Loucy (cell line): ENCODE data around the gene ALKBH1.

ENCODE experiments used
- H2AFZ ChIP-seq: fragments of 200-600 bp; sonication (generic); 2 replicates; pipeline ENCODE4 v1.6.0; 2016; ENCODE audit warnings: antibody characterized with exemption, mild to moderate bottlenecking, low read length, moderate library complexity
- H3F3A ChIP-seq: fragments of 200-600 bp; 2 replicates; pipeline ENCODE4 v1.6.0; 2016; ENCODE audit warnings: antibody characterized with exemption, low read depth, mild to moderate bottlenecking
- H3K27me3 ChIP-seq: fragments of 200-600 bp; sonication (generic); 2 replicates; pipeline ENCODE4 v1.6.1; 2014; ENCODE audit warnings: low read length, mild to moderate bottlenecking; ENCODE audit not compliant: insufficient read depth, poor library complexity, severe bottlenecking
- H3K36me3 ChIP-seq: fragments of 200-600 bp; sonication (generic); 2 replicates; pipeline ENCODE4 v1.6.1; 2016; ENCODE audit warnings: low read length; ENCODE audit not compliant: insufficient read depth
- H3K4me1 ChIP-seq: fragments of 200-600 bp; sonication (generic); 2 replicates; pipeline ENCODE4 v1.5.1; 2014; ENCODE audit warnings: low read length, mild to moderate bottlenecking; ENCODE audit not compliant: insufficient read depth, poor library complexity, severe bottlenecking
- H3K4me2 ChIP-seq: fragments of 200-600 bp; sonication (generic); 2 replicates; pipeline ENCODE4 v1.6.0; 2014; ENCODE audit warnings: antibody characterized with exemption, low read length, low read depth, mild to moderate bottlenecking; ENCODE audit not compliant: poor library complexity, severe bottlenecking
- H3K4me3 ChIP-seq: fragments of 200-600 bp; sonication (generic); 2 replicates; pipeline ENCODE4 v1.5.1; 2014; ENCODE audit warnings: low read length, mild to moderate bottlenecking, mixed read lengths; ENCODE audit not compliant: poor library complexity, severe bottlenecking
- H3K79me2 ChIP-seq: fragments of 200-600 bp; sonication (generic); 2 replicates; pipeline ENCODE4 v1.6.1; 2014; ENCODE audit warnings: low read length; ENCODE audit not compliant: insufficient read depth
- H3K9ac ChIP-seq: fragments of 200-600 bp; sonication (generic); 2 replicates; pipeline ENCODE4 v1.6.0; 2014; ENCODE audit warnings: mild to moderate bottlenecking, low read depth, low read length, moderate library complexity; ENCODE audit not compliant: poor library complexity, severe bottlenecking
- H3K9me2 ChIP-seq: fragments of 200-600 bp; sonication (generic); replicated peaks from 2 replicates; pipeline ENCODE4 v1.6.1; 2016; ENCODE audit warnings: low read depth, low read length, mixed read lengths
- H3K9me3 ChIP-seq: fragments of 200-600 bp; sonication (generic); 2 replicates; pipeline ENCODE4 v1.6.1; 2014; ENCODE audit warnings: mild to moderate bottlenecking, antibody characterized with exemption, low read length, low read depth; ENCODE audit not compliant: insufficient read depth
- H4K20me1 ChIP-seq: fragments of 200-600 bp; sonication (generic); 2 replicates; pipeline ENCODE4 v1.6.0; 2014; ENCODE audit warnings: antibody characterized with exemption, low read length, mild to moderate bottlenecking; ENCODE audit not compliant: insufficient read depth, poor library complexity, severe bottlenecking
- EZH2phosphoT487 ChIP-seq: fragments of 200-600 bp; IDR thresholded peaks from 2 replicates; pipeline ENCODE4 v1.6.1; 2018; ENCODE audit warnings: antibody characterized with exemption, mild to moderate bottlenecking, moderate library complexity, borderline replicate concordance
- TF ChIP-seq, protein P1 (sequence below): fragments of 200-600 bp; sonication (generic); conservative IDR thresholded peaks from 2 replicates; pipeline ENCODE4 v1.5.1; 2014; ENCODE audit warnings: mild to moderate bottlenecking, antibody characterized with exemption, low read length

ALKBH1 gene

DNA sequence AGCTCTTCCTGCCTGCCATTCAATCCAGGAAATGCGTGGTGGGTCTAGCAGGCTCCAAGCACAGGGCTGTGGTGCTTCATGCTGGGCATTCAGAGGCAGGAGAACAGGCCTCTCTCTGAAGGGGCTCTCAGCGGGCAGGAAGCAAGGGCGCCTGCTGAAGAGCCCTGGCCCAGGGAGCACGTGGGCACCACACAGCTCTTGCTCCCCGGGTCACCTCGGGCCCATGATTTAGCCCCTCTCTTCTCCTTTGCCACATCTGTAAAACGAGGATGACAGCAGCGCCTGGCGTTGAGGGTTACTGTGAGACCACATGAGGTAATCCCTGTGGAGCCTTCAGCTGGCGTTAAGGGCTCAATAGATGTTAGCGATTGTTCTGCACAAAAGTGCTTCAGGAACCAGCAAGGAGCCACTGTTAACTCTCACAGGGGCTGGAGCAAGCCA is 53.8 kb downstream of the ALKBH1 start:
- H3K4me2 ChIP-seq: peak overlapping the region; percentile 1
- H3K9ac ChIP-seq: peak overlapping the region; percentile 21
- H3K36me3 ChIP-seq: no peaks in the 10 kb centered on the region
- H3K27me3 ChIP-seq: no peaks in the 10 kb centered on the region
- H3K79me2 ChIP-seq: no peaks in the 10 kb centered on the region
- H4K20me1 ChIP-seq: no peaks in the 10 kb centered on the region
- H3K9me3 ChIP-seq: no peaks in the 10 kb centered on the region
- H3K9me2 ChIP-seq: no peaks in the 10 kb centered on the region
- H3K4me3 ChIP-seq: no peak overlapping the region
- H2AFZ ChIP-seq: peak overlapping the region; percentile 98
- peaks cover 11% of the 10 kb centered on the region for H3K4me1 ChIP-seq
- TF ChIP-seq EZH2phosphoT487: no peak
- TF ChIP-seq, protein P1, sequence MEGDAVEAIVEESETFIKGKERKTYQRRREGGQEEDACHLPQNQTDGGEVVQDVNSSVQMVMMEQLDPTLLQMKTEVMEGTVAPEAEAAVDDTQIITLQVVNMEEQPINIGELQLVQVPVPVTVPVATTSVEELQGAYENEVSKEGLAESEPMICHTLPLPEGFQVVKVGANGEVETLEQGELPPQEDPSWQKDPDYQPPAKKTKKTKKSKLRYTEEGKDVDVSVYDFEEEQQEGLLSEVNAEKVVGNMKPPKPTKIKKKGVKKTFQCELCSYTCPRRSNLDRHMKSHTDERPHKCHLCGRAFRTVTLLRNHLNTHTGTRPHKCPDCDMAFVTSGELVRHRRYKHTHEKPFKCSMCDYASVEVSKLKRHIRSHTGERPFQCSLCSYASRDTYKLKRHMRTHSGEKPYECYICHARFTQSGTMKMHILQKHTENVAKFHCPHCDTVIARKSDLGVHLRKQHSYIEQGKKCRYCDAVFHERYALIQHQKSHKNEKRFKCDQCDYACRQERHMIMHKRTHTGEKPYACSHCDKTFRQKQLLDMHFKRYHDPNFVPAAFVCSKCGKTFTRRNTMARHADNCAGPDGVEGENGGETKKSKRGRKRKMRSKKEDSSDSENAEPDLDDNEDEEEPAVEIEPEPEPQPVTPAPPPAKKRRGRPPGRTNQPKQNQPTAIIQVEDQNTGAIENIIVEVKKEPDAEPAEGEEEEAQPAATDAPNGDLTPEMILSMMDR: no peak
- H3F3A ChIP-seq: 0 out of 2 replicates have a peak, but pooled peaks cover 3% of the 10 kb centered on the region

DNA sequence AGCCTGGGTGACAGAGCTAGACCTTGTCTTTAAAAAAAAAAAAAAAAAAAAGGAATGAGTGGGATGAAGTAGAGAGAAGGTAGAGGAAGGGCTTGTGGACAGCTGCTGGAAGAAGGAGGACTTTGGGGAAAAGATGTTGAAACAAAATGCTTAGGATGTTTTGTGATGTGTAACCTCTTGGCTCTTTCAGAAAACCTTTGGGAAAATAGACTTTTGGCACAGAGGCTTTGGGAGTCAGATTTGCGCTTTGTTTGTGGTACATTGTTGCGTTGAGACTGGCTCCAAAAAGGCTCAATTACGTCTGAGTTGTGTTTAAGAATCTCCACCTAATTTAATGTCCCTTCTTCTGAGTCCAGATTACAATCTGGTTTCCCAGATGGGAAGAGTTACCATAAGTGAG is 58.5 kb downstream of the ALKBH1 start:
- TF ChIP-seq, protein P1: no peak
- no peak for TF ChIP-seq EZH2phosphoT487

DNA sequence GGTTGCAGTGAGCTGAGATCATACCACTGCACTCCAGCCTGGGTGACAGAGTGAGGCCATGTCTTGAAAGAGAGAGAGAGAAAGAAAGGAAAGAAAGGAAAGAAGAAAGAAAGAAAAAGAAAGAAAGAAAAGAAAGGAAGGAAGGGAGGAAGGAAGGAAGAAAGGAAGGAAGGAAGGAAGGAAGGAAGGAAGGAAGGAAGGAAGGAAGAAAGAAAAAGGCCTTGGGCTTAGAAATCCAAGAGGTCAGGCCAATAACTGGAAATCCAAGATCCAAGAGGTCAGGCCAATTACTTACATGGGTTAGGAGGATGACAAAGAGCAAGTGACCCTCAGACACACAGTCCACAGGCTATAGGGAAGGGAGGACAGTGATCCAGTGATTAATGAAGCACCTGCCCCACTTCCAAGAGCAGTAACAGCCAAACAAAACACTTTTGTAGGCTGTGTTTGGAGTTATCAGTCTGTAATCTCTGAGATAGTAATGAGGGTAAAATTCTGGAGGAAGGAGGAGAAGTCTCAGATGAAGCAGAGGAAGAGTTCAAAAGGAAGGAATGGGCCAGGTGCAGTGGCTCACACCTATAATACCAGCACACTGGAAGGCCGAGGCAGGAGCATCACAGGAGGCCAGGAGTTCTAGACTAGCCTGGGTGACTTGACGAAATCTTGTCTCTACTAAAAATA is 59.2 kb downstream of the ALKBH1 start:
- Histone ChIP-seq H3K79me2 (no peaks in the 10 kb centered on the region), H3K4me2 (no peak overlapping the region), H4K20me1 (no peaks in the 10 kb centered on the region), H3K27me3 (no peaks in the 10 kb centered on the region), H3K4me3 (no peak overlapping the region), H3K9ac (no peak overlapping the region), H3K9me2 (no peaks in the 10 kb centered on the region), H2AFZ (no peak overlapping the region), H3K4me1 (peaks cover 5% of the 10 kb centered on the region), H3F3A (0 out of 2 replicates have a peak, but pooled peaks cover 3% of the 10 kb centered on the region), H3K9me3 (no peaks in the 10 kb centered on the region), H3K36me3 (no peaks in the 10 kb centered on the region)
- no peak for TF ChIP-seq EZH2phosphoT487
- TF ChIP-seq, protein P1: no peak

More for the DNA sequence above, 58.5 kb downstream of the ALKBH1 start:
- Histone ChIP-seq H2AFZ (no peak overlapping the region), H3K79me2 (no peaks in the 10 kb centered on the region), H3K9ac (no peak overlapping the region), H3K4me3 (no peak overlapping the region), H3F3A (0 out of 2 replicates have a peak, but pooled peaks cover 3% of the 10 kb centered on the region), H3K9me2 (no peaks in the 10 kb centered on the region), H3K4me2 (no peak overlapping the region), H3K4me1 (peaks cover 11% of the 10 kb centered on the region), H3K36me3 (no peaks in the 10 kb centered on the region), H3K27me3 (no peaks in the 10 kb centered on the region), H3K9me3 (no peaks in the 10 kb centered on the region), H4K20me1 (no peaks in the 10 kb centered on the region)
